ENCODE measurements around the gene KRT84. TPM values are rescaled to one million over a fixed set of nuclear protein-coding genes. Genes with fewer than 3 reads are reported as not detected.
A peak's percentile ranks its signal among the peaks of the same experiment; 100 is the strongest.

KRT84 gene
- total RNA-seq, 1 experiment from 2014 or later, result not detected

- Mint-ChIP-seq H3K9me3 (ENCODE audit: low read depth, unreplicated experiment) (no peaks in the 10 kb centered on the region), H3K27me3 (ENCODE audit: unreplicated experiment) (peaks cover 25% of the 10 kb centered on the region), H3K36me3 (ENCODE audit: insufficient read depth, unreplicated experiment) (no peaks in the 10 kb centered on the region), H3K4me1 (ENCODE audit: low read depth, unreplicated experiment) (peaks cover 8% of the 10 kb centered on the region), H3K4me3 (ENCODE audit: low read depth, unreplicated experiment) (no peak overlapping the region), H3K27ac (ENCODE audit: unreplicated experiment) (no peak overlapping the region)
- no TSS peak for BruUV-seq (replicated peaks)
- TF ChIP-seq, protein P1, sequence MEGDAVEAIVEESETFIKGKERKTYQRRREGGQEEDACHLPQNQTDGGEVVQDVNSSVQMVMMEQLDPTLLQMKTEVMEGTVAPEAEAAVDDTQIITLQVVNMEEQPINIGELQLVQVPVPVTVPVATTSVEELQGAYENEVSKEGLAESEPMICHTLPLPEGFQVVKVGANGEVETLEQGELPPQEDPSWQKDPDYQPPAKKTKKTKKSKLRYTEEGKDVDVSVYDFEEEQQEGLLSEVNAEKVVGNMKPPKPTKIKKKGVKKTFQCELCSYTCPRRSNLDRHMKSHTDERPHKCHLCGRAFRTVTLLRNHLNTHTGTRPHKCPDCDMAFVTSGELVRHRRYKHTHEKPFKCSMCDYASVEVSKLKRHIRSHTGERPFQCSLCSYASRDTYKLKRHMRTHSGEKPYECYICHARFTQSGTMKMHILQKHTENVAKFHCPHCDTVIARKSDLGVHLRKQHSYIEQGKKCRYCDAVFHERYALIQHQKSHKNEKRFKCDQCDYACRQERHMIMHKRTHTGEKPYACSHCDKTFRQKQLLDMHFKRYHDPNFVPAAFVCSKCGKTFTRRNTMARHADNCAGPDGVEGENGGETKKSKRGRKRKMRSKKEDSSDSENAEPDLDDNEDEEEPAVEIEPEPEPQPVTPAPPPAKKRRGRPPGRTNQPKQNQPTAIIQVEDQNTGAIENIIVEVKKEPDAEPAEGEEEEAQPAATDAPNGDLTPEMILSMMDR (IDR thresholded peaks at IDR 0.05; ENCODE audit: unreplicated experiment), result no peak
- DNase-seq, result no peak
- CTCF ChIA-PET, result interaction anchor here (1.0 to 1.7 kb wide), 3 partner anchors 31 to 484 kb away, joined by 5 to 9 read pairs (median 7); no protein-coding TSS in a partner anchor
- intact Hi-C loops (cut with micrococcal nuclease; ENCODE audit: unreplicated experiment), result no loop called here
Observed at GRCh38 chr12:52396656-52397055, 11.2 kb upstream of the KRT84 start.

- Mint-ChIP-seq H3K27ac (ENCODE audit: unreplicated experiment) (no peak overlapping the region), H3K27me3 (ENCODE audit: unreplicated experiment) (peaks cover 23% of the 10 kb centered on the region), H3K36me3 (ENCODE audit: insufficient read depth, unreplicated experiment) (no peaks in the 10 kb centered on the region), H3K4me3 (ENCODE audit: low read depth, unreplicated experiment) (no peak overlapping the region), H3K9me3 (ENCODE audit: low read depth, unreplicated experiment) (no peaks in the 10 kb centered on the region), H3K4me1 (ENCODE audit: low read depth, unreplicated experiment) (peaks cover 8% of the 10 kb centered on the region)
- TF ChIP-seq, protein P1 (IDR thresholded peaks at IDR 0.05; ENCODE audit: unreplicated experiment), result peak; percentile 42
- CTCF ChIA-PET, result interaction anchor here (0.9 to 1.7 kb wide), 7 partner anchors 9 to 485 kb away, joined by 3 to 9 read pairs (median 4); no protein-coding TSS in a partner anchor
- BruUV-seq (replicated peaks), result no TSS peak
- peak; percentile 62 for DNase-seq
- intact Hi-C loops (cut with micrococcal nuclease; ENCODE audit: unreplicated experiment), result no loop called here
Observed at GRCh38 chr12:52395761-52396434, 10.4 kb upstream of the KRT84 start.

GRCh38 chr12:52394836-52395405 lies 9.5 kb upstream of the KRT84 start:
- BruUV-seq (replicated peaks), result no TSS peak
- no peak for DNase-seq
- TF ChIP-seq, protein P1 (IDR thresholded peaks at IDR 0.05; ENCODE audit: unreplicated experiment), result no peak
- no peaks in the 10 kb centered on the region for H3K36me3 Mint-ChIP-seq (ENCODE audit: insufficient read depth, unreplicated experiment)
- peaks cover 8% of the 10 kb centered on the region for H3K4me1 Mint-ChIP-seq (ENCODE audit: low read depth, unreplicated experiment)
- intact Hi-C loops (cut with micrococcal nuclease; ENCODE audit: unreplicated experiment), result loop anchor here (5.0 kb wide), 1 partner anchor 112 kb away; no protein-coding TSS in a partner anchor
- CTCF ChIA-PET, result interaction anchor here (1.4 kb wide), 1 partner anchor 126 kb away, joined by 3 read pairs; no protein-coding TSS in a partner anchor
- no peaks in the 10 kb centered on the region for H3K9me3 Mint-ChIP-seq (ENCODE audit: low read depth, unreplicated experiment)
- no peak overlapping the region for H3K27ac Mint-ChIP-seq (ENCODE audit: unreplicated experiment)
- H3K27me3 Mint-ChIP-seq (ENCODE audit: unreplicated experiment), result peaks cover 23% of the 10 kb centered on the region
- no peak overlapping the region for H3K4me3 Mint-ChIP-seq (ENCODE audit: low read depth, unreplicated experiment)

DNA sequence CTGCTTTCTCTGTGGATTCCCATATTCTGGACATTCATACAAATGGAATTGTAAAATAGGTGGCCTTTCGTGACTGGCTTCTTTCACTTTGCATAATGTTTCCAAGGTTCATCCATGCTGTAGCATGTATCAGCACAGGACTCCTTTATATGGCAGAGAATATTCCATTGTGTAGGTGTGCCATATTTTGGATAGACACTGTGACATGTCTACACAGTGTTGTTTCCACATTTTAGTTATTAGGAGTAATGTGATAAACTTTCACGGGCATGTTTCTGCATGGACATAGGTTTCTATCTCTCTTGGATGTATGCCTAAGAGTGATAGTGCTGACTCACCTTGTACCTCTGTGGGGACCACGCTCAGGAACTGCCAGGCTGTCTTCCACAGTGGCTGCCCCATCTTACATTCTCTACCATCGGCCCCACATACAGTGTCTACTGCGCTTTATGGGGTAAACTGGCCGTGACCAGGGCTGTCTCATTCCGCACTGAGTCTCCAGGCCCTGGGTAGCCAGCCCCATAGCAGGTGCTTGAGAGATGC lies 7.1 kb upstream of the KRT84 start:
- intact Hi-C loops (cut with micrococcal nuclease; ENCODE audit: unreplicated experiment), result loop anchor here (5.0 kb wide), 1 partner anchor 115 kb away; no protein-coding TSS in a partner anchor
- TF ChIP-seq, protein P1 (IDR thresholded peaks at IDR 0.05; ENCODE audit: unreplicated experiment), result no peak
- Mint-ChIP-seq H3K27ac (ENCODE audit: unreplicated experiment) (no peak overlapping the region), H3K9me3 (ENCODE audit: low read depth, unreplicated experiment) (no peaks in the 10 kb centered on the region), H3K4me3 (ENCODE audit: low read depth, unreplicated experiment) (no peak overlapping the region), H3K27me3 (ENCODE audit: unreplicated experiment) (peaks cover 11% of the 10 kb centered on the region), H3K36me3 (ENCODE audit: insufficient read depth, unreplicated experiment) (no peaks in the 10 kb centered on the region), H3K4me1 (ENCODE audit: low read depth, unreplicated experiment) (no peaks in the 10 kb centered on the region)
- DNase-seq, result no peak
- no TSS peak for BruUV-seq (replicated peaks)
- CTCF ChIA-PET, result interaction anchor here (1.6 kb wide), 1 partner anchor 249 kb away, joined by 3 read pairs; no protein-coding TSS in a partner anchor
